Dedifferentiated amniotic fluid mesenchymal stem cell (primary cell): Measurements from ENCODE around the gene COL12A1.

ENCODE experiments used
- DNase-seq: peaks from one replicate; pipeline ENCODE4 v3.0.0-alpha.2; 2016; ENCODE audit errors: extremely low spot score

Gene COL12A1

GRCh38 chr6:75178757-75179156 lies 27.1 kb downstream of the COL12A1 start:
- no peak for DNase-seq

- no peak for DNase-seq
Measured at GRCh38 chr6:75176076-75176582, 29.7 kb downstream of the COL12A1 start.

GRCh38 chr6:75171986-75172385 lies 33.9 kb downstream of the COL12A1 start:
- no peak for DNase-seq

- DNase-seq = peak; percentile 69
Measured at GRCh38 chr6:75171567-75171966, 34.3 kb downstream of the COL12A1 start.

- DNase-seq = peak; percentile 35
Measured at GRCh38 chr6:75170691-75171560, 34.9 kb downstream of the COL12A1 start.

DNA sequence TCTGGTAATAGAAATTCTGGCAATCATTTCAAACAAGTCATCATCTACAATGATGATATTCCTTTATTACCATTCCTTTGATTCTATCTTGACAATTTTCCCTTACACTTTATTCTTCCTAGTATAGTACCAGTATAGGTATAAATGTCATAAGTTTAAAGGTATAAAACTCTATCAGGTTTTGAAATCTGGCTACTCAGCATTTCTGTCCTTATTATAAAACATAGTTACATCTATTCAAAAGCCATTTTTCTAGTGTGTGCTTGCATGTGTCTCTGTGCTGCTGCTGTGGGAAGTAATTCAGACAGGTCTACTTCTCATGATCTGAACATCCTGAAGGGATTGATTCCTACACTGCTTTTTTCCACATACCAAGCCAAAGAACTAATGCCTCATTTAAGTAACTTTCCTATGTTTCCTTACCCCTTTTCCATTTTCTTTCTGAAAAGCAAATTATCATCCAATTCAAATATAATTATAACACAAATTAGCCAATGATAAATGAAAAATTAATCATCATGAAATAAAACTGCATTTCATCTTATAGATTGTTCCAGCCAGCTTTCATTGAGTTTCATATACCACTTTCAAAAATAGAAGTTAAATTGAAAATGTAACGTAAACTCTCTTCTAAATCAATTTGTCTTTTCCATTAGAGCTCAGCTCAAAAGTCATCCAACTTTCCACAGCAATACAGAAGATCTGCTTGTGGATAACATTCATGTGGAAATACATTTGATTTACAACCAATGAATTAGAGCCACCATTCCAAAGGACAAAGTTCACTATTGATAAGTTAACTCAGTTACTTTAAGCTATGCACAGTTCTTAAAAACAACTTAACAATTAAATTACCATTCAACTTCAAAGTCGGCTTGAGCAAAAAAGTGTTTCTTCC lies 35.9 kb downstream of the COL12A1 start:
- no peak for DNase-seq

- DNase-seq = no peak
Measured at GRCh38 chr6:75167851-75168250, 38.0 kb downstream of the COL12A1 start.

- no peak for DNase-seq
Measured at GRCh38 chr6:75167325-75167724, 38.5 kb downstream of the COL12A1 start.

DNA sequence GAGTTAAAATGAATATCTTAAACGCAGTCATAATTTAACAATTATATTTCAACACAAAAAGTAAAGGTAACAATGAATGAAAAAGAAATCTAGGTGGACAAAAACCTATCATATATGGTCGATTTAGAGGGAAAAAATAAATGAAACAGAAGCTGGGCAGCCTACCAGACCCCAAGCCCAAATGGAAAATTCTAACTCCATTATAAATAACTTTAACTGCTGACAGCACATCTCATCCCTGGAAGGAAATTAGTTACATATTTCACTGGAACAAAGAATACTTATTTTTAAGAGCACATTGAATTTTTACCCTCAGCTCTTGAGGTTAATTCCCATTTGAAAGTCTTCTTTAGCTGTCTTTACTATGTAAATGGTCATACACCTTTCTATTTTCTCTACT lies 39.1 kb downstream of the COL12A1 start:
- DNase-seq = no peak

- DNase-seq = no peak
Measured at GRCh38 chr6:75166236-75166635, 39.6 kb downstream of the COL12A1 start.

GRCh38 chr6:75158176-75158575 lies 47.7 kb downstream of the COL12A1 start:
- DNase-seq = no peak

DNA sequence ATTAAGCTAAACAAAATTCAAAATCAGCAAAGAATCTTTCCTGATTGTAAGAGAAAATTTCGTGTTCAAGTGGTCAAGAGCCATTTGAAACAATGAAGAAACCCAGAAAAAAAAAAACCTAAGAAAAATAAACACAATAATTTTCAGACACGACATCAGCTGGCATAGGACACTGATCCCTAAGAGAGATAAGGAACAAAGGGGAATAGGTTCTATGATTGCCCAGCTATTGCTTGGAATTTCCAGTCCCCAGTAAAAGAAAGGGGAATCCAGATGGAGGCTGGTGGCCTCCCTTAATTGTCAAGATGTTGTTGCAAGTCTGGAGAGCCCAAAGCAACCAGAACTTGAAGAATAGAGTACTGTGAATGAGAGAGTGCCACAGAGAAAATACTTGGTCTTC lies 48.5 kb downstream of the COL12A1 start:
- no peak for DNase-seq

DNA sequence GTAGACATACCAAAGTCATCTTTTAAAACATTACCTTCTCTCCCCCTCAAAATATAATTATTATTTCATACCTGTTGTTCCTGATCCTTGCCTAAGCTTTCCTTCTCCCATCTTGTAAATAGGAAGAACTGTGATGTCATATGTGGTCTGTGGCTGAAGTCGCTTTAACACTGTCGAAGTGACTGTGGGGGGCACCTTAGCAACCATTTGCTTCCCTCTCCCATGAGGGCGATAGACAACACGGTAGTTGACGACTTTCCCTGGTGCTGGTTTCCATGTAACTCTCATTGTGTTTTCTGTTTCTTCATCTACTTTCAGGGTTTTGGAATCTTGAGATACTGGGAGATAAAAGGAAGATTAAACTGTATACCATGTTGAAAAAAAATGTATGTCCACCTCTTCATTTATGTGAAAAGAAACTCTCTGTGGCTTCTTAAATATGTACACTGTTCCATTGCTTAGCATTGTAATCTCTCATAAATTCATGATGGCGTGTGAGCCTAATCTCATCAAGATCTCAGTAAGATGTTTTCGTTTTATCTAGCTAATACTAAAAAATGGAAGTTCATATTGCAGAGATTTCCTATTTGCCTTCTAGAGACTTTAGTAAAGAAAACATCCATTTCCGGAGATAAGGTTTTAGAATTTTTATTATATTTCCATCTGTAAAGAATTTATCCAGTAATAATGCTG lies 49.5 kb downstream of the COL12A1 start:
- no peak for DNase-seq

DNA sequence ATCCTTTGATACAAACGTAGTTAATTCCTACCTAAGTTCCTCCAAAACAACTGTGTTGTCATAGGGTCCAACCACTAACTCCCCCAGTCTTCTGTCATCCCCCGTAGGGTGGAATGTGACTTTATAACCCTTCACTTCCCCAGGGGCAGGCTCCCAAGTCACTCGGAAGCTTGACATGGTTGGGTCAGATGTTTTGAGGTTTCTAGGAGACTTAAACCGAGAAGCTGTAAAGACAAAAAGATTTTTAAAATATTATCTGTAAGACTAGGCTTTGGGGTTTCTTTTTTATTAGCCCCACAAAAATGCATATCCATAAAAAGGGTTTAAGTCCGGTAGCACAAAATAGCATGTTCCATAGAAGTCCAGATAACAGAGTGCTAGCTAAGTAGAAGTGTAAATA lies 50.2 kb downstream of the COL12A1 start:
- DNase-seq = no peak

GRCh38 chr6:75154973-75155372 lies 50.9 kb downstream of the COL12A1 start:
- DNase-seq = no peak

DNA sequence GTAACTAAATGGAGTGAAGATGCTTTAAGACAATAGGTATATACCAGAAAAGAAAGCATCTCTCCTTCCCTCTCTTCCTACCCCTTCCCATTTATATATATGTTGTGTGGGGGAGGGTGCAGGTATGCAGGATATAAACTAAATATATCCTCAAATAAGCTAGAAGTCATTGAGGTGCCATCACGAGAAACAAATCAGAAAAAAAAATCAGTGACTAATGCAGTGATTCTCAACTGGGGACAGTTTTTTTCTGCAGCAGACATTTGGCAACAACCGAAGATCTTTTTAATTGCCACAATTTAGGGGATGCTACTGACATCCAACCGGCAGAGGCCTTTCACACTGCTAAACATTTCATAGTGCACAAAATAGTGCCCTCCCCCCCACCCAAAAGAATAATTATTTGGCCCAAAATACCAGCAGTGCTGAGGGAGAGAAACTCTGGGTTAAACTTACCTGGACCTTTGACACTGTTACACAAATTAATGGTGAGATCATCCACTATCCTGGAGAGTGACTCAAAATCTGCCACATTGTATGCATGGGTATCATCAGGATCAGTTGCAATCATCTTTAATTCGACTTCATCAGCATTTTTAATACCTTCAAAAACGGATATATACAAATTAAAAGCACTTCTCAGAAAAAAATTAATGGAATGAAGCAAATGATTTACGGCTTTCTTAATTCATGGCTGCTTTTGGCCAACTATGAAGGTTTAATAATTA lies 55.0 kb downstream of the COL12A1 start:
- DNase-seq = no peak

- no peak for DNase-seq
Measured at GRCh38 chr6:75149696-75150095, 56.2 kb downstream of the COL12A1 start.

- DNase-seq = no peak
Measured at GRCh38 chr6:75149240-75149639, 56.6 kb downstream of the COL12A1 start.

DNA sequence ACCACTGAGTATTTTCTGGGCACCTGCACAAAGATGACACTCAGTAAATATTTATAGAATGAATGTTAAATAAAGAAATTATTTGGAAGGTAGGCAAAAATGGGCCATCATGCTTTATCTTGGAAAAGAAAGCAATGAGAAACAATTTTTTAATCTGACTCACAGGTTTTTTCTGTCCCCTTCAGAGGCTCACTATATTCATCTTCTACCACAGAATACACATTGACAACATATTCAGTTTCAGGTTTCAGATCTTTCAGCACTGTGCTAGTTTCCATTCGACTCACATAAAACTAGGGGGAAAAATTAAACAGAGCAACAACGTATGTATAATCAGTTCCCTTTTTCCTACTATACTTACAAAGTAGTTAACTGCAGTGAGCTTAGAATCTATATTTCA lies 58.3 kb downstream of the COL12A1 start:
- no peak for DNase-seq

DNA sequence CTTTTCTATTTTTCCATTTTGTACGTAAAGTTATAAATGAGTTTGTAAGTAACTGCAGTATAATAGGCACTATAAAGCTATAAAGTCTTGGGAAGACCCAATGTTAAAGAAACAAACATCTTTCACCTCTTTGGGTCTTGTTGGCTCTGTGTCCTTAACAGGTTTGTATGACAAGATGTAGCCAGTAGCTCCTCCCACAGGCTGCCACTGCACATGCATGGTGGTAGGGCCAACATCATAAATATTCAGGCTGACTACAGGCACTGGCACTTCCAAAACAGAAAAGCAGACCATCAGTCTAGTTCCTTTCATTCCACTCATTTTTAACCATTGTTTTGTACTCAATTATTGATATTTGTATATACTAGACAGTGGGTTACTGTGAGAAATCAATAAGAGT lies 59.9 kb downstream of the COL12A1 start:
- DNase-seq = no peak

DNA sequence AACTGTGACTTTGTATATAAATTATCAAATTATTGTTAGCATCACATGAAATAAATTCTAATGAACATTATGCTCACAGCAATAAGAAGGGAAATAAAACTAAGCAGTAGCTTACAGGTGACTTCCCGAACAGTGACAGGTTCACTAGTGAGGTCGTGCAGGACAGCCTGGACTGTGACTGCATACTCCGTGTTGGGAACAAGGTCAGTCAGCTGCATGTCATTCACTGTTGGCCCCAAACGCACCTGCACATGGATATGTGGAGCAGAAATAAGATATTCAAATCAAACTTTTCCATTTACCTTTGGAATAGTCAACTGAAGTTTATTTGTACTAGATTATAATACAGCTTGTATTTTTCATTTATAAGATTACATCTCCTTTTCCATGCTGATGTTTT lies 60.6 kb downstream of the COL12A1 start:
- no peak for DNase-seq
